GM10847 (cell line): ENCODE results near the gene ERI3.

ENCODE experiments used
- POLR2A ChIP-seq: IDR thresholded peaks from 2 replicates; pipeline ENCODE4 v1.6.1; 2011; ENCODE audit not compliant: insufficient read length; ENCODE audit errors: extremely low read depth

Gene ERI3

GRCh38 chr1:44265656-44266358, 89.2 kb downstream of the ERI3 start:
- no peak for TF ChIP-seq POLR2A

- TF ChIP-seq POLR2A = no peak
These were observed 90.6 kb downstream of the ERI3 start for GRCh38 chr1:44264451-44264771.

- no peak for TF ChIP-seq POLR2A
These were observed 91.2 kb downstream of the ERI3 start for GRCh38 chr1:44263568-44264450.

- TF ChIP-seq POLR2A = no peak
These were observed 92.1 kb downstream of the ERI3 start for GRCh38 chr1:44262816-44263567.

- no peak for TF ChIP-seq POLR2A
These were observed 92.6 kb downstream of the ERI3 start for GRCh38 chr1:44262414-44262813.

- TF ChIP-seq POLR2A = no peak
These were observed 93.1 kb downstream of the ERI3 start for GRCh38 chr1:44261962-44262361.

- TF ChIP-seq POLR2A = no peak
These were observed 93.8 kb downstream of the ERI3 start for GRCh38 chr1:44261171-44261817.

GRCh38 chr1:44260792-44261170, 94.3 kb downstream of the ERI3 start:
- TF ChIP-seq POLR2A = no peak

GRCh38 chr1:44259090-44259489, 96.0 kb downstream of the ERI3 start:
- no peak for TF ChIP-seq POLR2A

- TF ChIP-seq POLR2A = no peak
These were observed 98.1 kb downstream of the ERI3 start for GRCh38 chr1:44256762-44257554.

- TF ChIP-seq POLR2A = no peak
These were observed 100.6 kb downstream of the ERI3 start for GRCh38 chr1:44254392-44254910.

GRCh38 chr1:44251989-44252671, 102.9 kb downstream of the ERI3 start:
- no peak for TF ChIP-seq POLR2A

- TF ChIP-seq POLR2A = no peak
These were observed 103.6 kb downstream of the ERI3 start for GRCh38 chr1:44251486-44251885.
